ENCODE results near the gene PFDN4. TPM values are rescaled to one million over a fixed set of nuclear protein-coding genes. Genes with fewer than 3 reads are reported as not detected.

Gene PFDN4
- polyA plus RNA-seq, 2 of the 4 experiments (the other 2 are of a cell fraction): 140 to 146 TPM

DNA sequence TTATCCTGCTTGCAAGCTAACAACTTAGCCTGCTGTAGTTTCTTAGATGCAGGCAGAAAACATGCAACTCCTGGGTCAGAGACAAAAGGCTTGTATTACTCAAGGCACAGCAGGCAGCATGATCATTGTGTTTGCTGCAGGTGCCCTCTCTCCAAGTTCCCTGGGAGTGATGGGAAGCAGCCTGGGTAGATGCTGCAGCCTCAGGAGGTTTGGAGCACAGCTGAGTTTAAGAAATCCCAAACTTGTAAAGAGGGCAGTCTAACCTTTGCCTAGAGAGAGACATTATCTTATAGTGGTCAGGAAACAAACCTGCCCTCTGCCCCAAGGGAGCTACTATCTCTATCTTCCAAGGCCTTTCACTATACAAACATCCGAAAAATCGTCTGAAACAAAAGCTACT is 61.1 kb downstream of the PFDN4 start:
- POLR2A ChIA-PET: no interaction called here
- no peak overlapping the region for H3K27ac ChIP-seq
- no peak for FAIRE-seq
- no peak for TF ChIP-seq MAZ (IDR thresholded peaks at IDR 0.05; ENCODE audit: borderline replicate concordance, low read depth, low read length)
- TF ChIP-seq, protein P1, sequence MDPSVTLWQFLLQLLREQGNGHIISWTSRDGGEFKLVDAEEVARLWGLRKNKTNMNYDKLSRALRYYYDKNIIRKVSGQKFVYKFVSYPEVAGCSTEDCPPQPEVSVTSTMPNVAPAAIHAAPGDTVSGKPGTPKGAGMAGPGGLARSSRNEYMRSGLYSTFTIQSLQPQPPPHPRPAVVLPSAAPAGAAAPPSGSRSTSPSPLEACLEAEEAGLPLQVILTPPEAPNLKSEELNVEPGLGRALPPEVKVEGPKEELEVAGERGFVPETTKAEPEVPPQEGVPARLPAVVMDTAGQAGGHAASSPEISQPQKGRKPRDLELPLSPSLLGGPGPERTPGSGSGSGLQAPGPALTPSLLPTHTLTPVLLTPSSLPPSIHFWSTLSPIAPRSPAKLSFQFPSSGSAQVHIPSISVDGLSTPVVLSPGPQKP (IDR thresholded peaks at IDR 0.05; ENCODE audit: low read depth, low read length): no peak
- no peak for TF ChIP-seq ZNF302 (CRISPR knock-in tag; IDR thresholded peaks at IDR 0.05)
- TF ChIP-seq KDM5A (IDR thresholded peaks at IDR 0.05): no peak
- TF ChIP-seq, protein P2, sequence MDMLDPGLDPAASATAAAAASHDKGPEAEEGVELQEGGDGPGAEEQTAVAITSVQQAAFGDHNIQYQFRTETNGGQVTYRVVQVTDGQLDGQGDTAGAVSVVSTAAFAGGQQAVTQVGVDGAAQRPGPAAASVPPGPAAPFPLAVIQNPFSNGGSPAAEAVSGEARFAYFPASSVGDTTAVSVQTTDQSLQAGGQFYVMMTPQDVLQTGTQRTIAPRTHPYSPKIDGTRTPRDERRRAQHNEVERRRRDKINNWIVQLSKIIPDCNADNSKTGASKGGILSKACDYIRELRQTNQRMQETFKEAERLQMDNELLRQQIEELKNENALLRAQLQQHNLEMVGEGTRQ (IDR thresholded peaks at IDR 0.05): no peak
- DNase-seq (ENCODE audit: low read depth in 1 of 2, low spot score in 1 of 2): no peak
- H3K4me1 ChIP-seq: 0 out of 3 replicates have a peak, but pooled peaks cover 3% of the 10 kb centered on the region
- CTCF ChIA-PET: no interaction called here
- no peak for ATAC-seq
- no peak overlapping the region for H3K4me3 ChIP-seq
- H3K4me2 ChIP-seq: no peak overlapping the region
- H3K9me3 ChIP-seq: no peaks in the 10 kb centered on the region
- WGBS (ENCODE audit: missing lambda C conversion rate): 38% methylated on average over 2 of the region's 2 CpGs

Other genes starting within 250 kb of the PFDN4 start
- gene BCAS1, start 137.5 kb upstream of the PFDN4 start, polyA plus RNA-seq (2011; rRNA removed): 3.9 and 7.9 TPM in 2 replicates
- 1.2 to 1.4 TPM (median 1.3 TPM) in 3 replicates for gene BCAS1, start 137.5 kb upstream of the PFDN4 start, polyA plus RNA-seq (2017; fragmentation: RNase III; extraction: RNeasy Plus Mini Kit Qiagen cat#74134 plus additional on column Dnase treatment)
- gene CYP24A1, start 34.1 kb upstream of the PFDN4 start, polyA plus RNA-seq (2011; rRNA removed): 1,617 and 1,630 TPM in 2 replicates
- gene CYP24A1, start 34.1 kb upstream of the PFDN4 start, polyA plus RNA-seq (2017; fragmentation: RNase III; extraction: RNeasy Plus Mini Kit Qiagen cat#74134 plus additional on column Dnase treatment): 623 to 738 TPM (median 722 TPM) in 3 replicates

Measured in A549 (cell line).